PC-9 (cell line): ENCODE measurements around the gene GALT. TPM values are rescaled to one million over a fixed set of nuclear protein-coding genes. Genes with fewer than 3 reads are reported as not detected.

Experiments
- BruUV-seq: library from RNA; stranded (reverse); fragments of 400-500 nt; replicated peaks from 2 replicates; lab custom pipeline; 2021; lab: Mats Ljungman, UMichigan
- CTCF ChIA-PET: fragments of 300-600 bp; sonication (Branson Sonifier 250); formaldehyde crosslinking; loops from one replicate; lab custom pipeline; 2022; ENCODE audit warnings: antibody characterized with exemption; lab: Charles Lee
- POLR2A ChIA-PET: fragments of 300-600 bp; sonication (Branson Sonifier 250); formaldehyde crosslinking; loops from one replicate; lab custom pipeline; 2022; ENCODE audit warnings: antibody characterized with exemption; ENCODE audit not compliant: unreplicated experiment; lab: Charles Lee
- DNase-seq, 2 experiments: peaks; one replicate each; pipeline versions ENCODE4 v3.0.0 to v3.0.0-alpha.2; 2015 to 2022; ENCODE audit warnings: mixed read lengths in 1 of 2
- H2AFZ ChIP-seq: fragments of 200-600 bp; sonication (generic); 2 replicates; pipeline ENCODE4 v1.8.1; 2017; ENCODE audit warnings: antibody characterized with exemption
- H3F3A ChIP-seq: fragments of 200-600 bp; sonication (generic); 2 replicates; pipeline ENCODE4 v1.8.1; 2017; ENCODE audit warnings: antibody characterized with exemption, mild to moderate bottlenecking, low read depth; ENCODE audit not compliant: insufficient read depth
- H3K27ac ChIP-seq: fragments of 200-600 bp; sonication (generic); 2 replicates; pipeline ENCODE4 v1.6.1; 2016; ENCODE audit warnings: mixed run types
- H3K27me3 ChIP-seq: fragments of 200-600 bp; sonication (generic); 2 replicates; pipeline ENCODE4 v1.6.1; 2016; ENCODE audit warnings: low read depth, mixed run types; ENCODE audit not compliant: insufficient read depth
- H3K36me3 ChIP-seq: fragments of 200-600 bp; sonication (generic); 2 replicates; pipeline ENCODE4 v1.6.1; 2016; ENCODE audit warnings: low read depth, mixed run types
- H3K4me1 ChIP-seq: fragments of 200-600 bp; sonication (generic); replicated peaks from 2 replicates; pipeline ENCODE4 v1.6.1; 2016; ENCODE audit warnings: mixed run types; ENCODE audit not compliant: insufficient read depth
- H3K4me2 ChIP-seq: fragments of 200-600 bp; sonication (generic); 2 replicates; pipeline ENCODE4 v1.6.1; 2017; ENCODE audit warnings: mixed run types
- H3K4me3 ChIP-seq: fragments of 200-600 bp; sonication (generic); 2 replicates; pipeline ENCODE4 v1.6.1; 2016; ENCODE audit warnings: mixed run types
- H3K79me2 ChIP-seq: fragments of 200-600 bp; sonication (generic); 2 replicates; pipeline ENCODE4 v1.6.1; 2017; ENCODE audit warnings: low read depth, mixed run types
- H3K9me2 ChIP-seq: fragments of 200-600 bp; sonication (generic); 2 replicates; pipeline ENCODE4 v1.8.1; 2017; ENCODE audit warnings: mild to moderate bottlenecking; ENCODE audit not compliant: insufficient read depth
- H3K9me3 ChIP-seq: fragments of 200-600 bp; sonication (generic); 2 replicates; pipeline ENCODE4 v1.8.1; 2016; ENCODE audit warnings: low read depth; ENCODE audit not compliant: insufficient read depth
- H4K20me1 ChIP-seq: fragments of 200-600 bp; sonication (generic); 2 replicates; pipeline ENCODE4 v1.8.1; 2017; ENCODE audit not compliant: insufficient read depth
- CTCF ChIP-seq: fragments of 200-600 bp; sonication (generic); conservative IDR thresholded peaks from 2 replicates; pipeline ENCODE4 v1.6.1; 2017; ENCODE audit warnings: mixed run types, antibody characterized with exemption, mild to moderate bottlenecking, moderate library complexity
- EZH2 ChIP-seq: fragments of 200-600 bp; sonication (generic); IDR thresholded peaks from 2 replicates; pipeline ENCODE4 v1.8.0; 2017; ENCODE audit warnings: antibody characterized with exemption, low read depth
- intact Hi-C: fragments of 100-400 bp; cut with micrococcal nuclease; formaldehyde crosslinking; loops from one replicate; pipeline ENCODE4 v1.10.0; 2022; ENCODE audit not compliant: unreplicated experiment
- total RNA-seq: library from RNA; stranded (reverse); gene quantifications from 2 replicates; pipeline ENCODE4 v1.2.3, GENCODE V29; 2021

GALT gene
- total RNA-seq, 1 experiment from 2014 or later: 18.2 TPM

GRCh38 chr9:34628656-34629490 is 17.6 kb upstream of the GALT start, which contains the start of gene ARID3C:
ARID3C (minus strand) TSS chr9:34629066; CDS start chr9:34628014, 1,052 bp downstream.
- Histone ChIP-seq H3K4me2 (no peak within 1 kb of the TSS), H3K9me2 (no peaks in the 10 kb centered on the region), H3K9me3 (no peaks in the 10 kb centered on the region), H3K27ac (no peak within 1 kb of the TSS), H3F3A (no peaks in the 10 kb centered on the region; the same call in 1 of the 2 replicates), H3K36me3 (no peaks in the 10 kb centered on the region), H3K4me1 (no peaks in the 10 kb centered on the region), H2AFZ (no peak within 1 kb of the TSS), H3K4me3 (no peak within 1 kb of the TSS), H4K20me1 (no peaks in the 10 kb centered on the region), H3K27me3 (peaks cover 50% of the 10 kb centered on the region), H3K79me2 (no peaks in the 10 kb centered on the region)
- peak in 1 of 2 experiments; percentile 29 for DNase-seq
- TF ChIP-seq EZH2 (no peak), CTCF (no peak)
- ChIA-PET CTCF (interaction anchor here (0.6 kb wide), 1 partner anchor 225 kb away, joined by 3 read pairs; no protein-coding TSS in a partner anchor), POLR2A (no interaction called here)
- BruUV-seq: no TSS peak
- intact Hi-C loops: no loop called here

GRCh38 chr9:34629491-34629808 is 17.0 kb upstream of the GALT start:
- Histone ChIP-seq H3F3A (no peaks in the 10 kb centered on the region; the same call in 1 of the 2 replicates), H3K36me3 (no peaks in the 10 kb centered on the region), H3K27ac (no peak overlapping the region), H3K79me2 (no peaks in the 10 kb centered on the region), H3K9me2 (no peaks in the 10 kb centered on the region), H3K4me2 (no peak overlapping the region), H4K20me1 (no peaks in the 10 kb centered on the region), H2AFZ (no peak overlapping the region), H3K27me3 (peaks cover 50% of the 10 kb centered on the region), H3K4me3 (no peak overlapping the region), H3K9me3 (no peaks in the 10 kb centered on the region), H3K4me1 (no peaks in the 10 kb centered on the region)
- TF ChIP-seq CTCF: no peak
- no peak for TF ChIP-seq EZH2
- no TSS peak for BruUV-seq
- ChIA-PET CTCF (interaction anchor here (0.6 kb wide), 1 partner anchor 226 kb away, joined by 3 read pairs; no protein-coding TSS in a partner anchor), POLR2A (no interaction called here)
- DNase-seq: no peak
- intact Hi-C loops: no loop called here

- Histone ChIP-seq H3K4me3 (no peak overlapping the region), H3K27ac (no peak overlapping the region)
Observed at GRCh38 chr9:34630402-34631154, 15.9 kb upstream of the GALT start.

More at GRCh38 chr9:34630402-34631154, 15.9 kb upstream of the GALT start:
- TF ChIP-seq CTCF (no peak), EZH2 (no peak)
- Histone ChIP-seq H3K36me3 (no peaks in the 10 kb centered on the region), H2AFZ (no peak overlapping the region), H3K4me1 (no peaks in the 10 kb centered on the region), H3K79me2 (peaks cover 3% of the 10 kb centered on the region), H3K27me3 (peaks cover 42% of the 10 kb centered on the region), H3K9me3 (no peaks in the 10 kb centered on the region), H3K4me2 (no peak overlapping the region), H3K9me2 (no peaks in the 10 kb centered on the region), H3F3A (no peaks in the 10 kb centered on the region; the same call in 1 of the 2 replicates), H4K20me1 (no peaks in the 10 kb centered on the region)
- no peak for DNase-seq
- BruUV-seq: no TSS peak
- ChIA-PET CTCF (no interaction called here), POLR2A (no interaction called here)
- intact Hi-C loops: no loop called here
